IMR-90 (cell line): ENCODE results near the gene DDX19B. TPM values are rescaled to one million over a fixed set of nuclear protein-coding genes. Genes with fewer than 3 reads are reported as not detected.
A peak's percentile ranks its signal among the peaks of the same experiment; 100 is the strongest.

Experiments used
- ATAC-seq: fragments of 200-7000 bp; cut with Tn5 transposase; 2 replicates; pipeline ENCODE4 v1.9.1; 2020; ENCODE audit warnings: low read depth, mild to moderate bottlenecking, moderate library complexity
- BruUV-seq: library from RNA; stranded (reverse); fragments of 400-500 nt; replicated peaks from 2 replicates; lab custom pipeline; 2021; lab: Mats Ljungman, UMichigan
- CTCF ChIA-PET: fragments of 300-600 bp; formaldehyde crosslinking; extraction: SDS; loops from one replicate; lab custom pipeline; 2021; ENCODE audit warnings: antibody characterized with exemption; lab: Yijun Ruan, JAX
- POLR2A ChIA-PET: fragments of 300-600 bp; sonication (Branson Sonifier 250); formaldehyde crosslinking; loops from one replicate; lab custom pipeline; 2022; ENCODE audit warnings: antibody characterized with exemption; ENCODE audit not compliant: unreplicated experiment; lab: Charles Lee
- DNase-seq: peaks from one replicate; pipeline ENCODE4 v3.0.0; 2013
- H2AFZ ChIP-seq: replicated peaks from 2 replicates; pipeline ENCODE3; 2013; ENCODE audit warnings: low read length, mild to moderate bottlenecking; ENCODE audit not compliant: poor library complexity
- H2AK5ac ChIP-seq: 2 replicates; pipeline ENCODE4 v1.6.1; 2013; ENCODE audit warnings: low read depth, low read length, inconsistent platforms
- H2AK9ac ChIP-seq: replicated peaks from 2 replicates; pipeline ENCODE3; 2013; ENCODE audit warnings: mild to moderate bottlenecking, low read depth, low read length, moderate library complexity; ENCODE audit not compliant: poor library complexity
- H2BK120ac ChIP-seq: 2 replicates; pipeline ENCODE4 v1.6.1; 2013; ENCODE audit warnings: low read depth, low read length, inconsistent platforms
- H2BK15ac ChIP-seq: 3 replicates; pipeline ENCODE4 v1.6.1; 2013; ENCODE audit warnings: low read depth, low read length, inconsistent platforms
- H2BK20ac ChIP-seq: 2 replicates; pipeline ENCODE4 v1.6.1; 2013; ENCODE audit warnings: low read depth, mild to moderate bottlenecking, inconsistent platforms, low read length, moderate library complexity
- H2BK5ac ChIP-seq: 2 replicates; pipeline ENCODE4 v1.6.1; 2013; ENCODE audit warnings: mild to moderate bottlenecking, low read depth, low read length, inconsistent platforms; ENCODE audit not compliant: poor library complexity, severe bottlenecking
- H3K14ac ChIP-seq: replicated peaks from 2 replicates; pipeline ENCODE4 v1.6.1; 2013; ENCODE audit warnings: low read depth, low read length, inconsistent platforms
- H3K18ac ChIP-seq: 2 replicates; pipeline ENCODE4 v1.6.1; 2013; ENCODE audit warnings: low read depth, low read length, control low read depth
- H3K23ac ChIP-seq: 2 replicates; pipeline ENCODE4 v1.6.1; 2013; ENCODE audit warnings: low read depth, low read length, inconsistent platforms
- H3K27ac ChIP-seq: 2 replicates; pipeline ENCODE4 v1.5.1; 2013; ENCODE audit warnings: mild to moderate bottlenecking, control low read depth, low read length; ENCODE audit not compliant: insufficient read depth
- H3K27me3 ChIP-seq: 2 replicates; pipeline ENCODE4 v1.6.1; 2013; ENCODE audit warnings: low read length; ENCODE audit not compliant: control insufficient read depth, insufficient read depth
- H3K36me3 ChIP-seq: 2 replicates; pipeline ENCODE4 v1.6.1; 2013; ENCODE audit warnings: low read length, mixed read lengths; ENCODE audit not compliant: control insufficient read depth, insufficient read depth
- H3K4ac ChIP-seq: 2 replicates; pipeline ENCODE4 v1.6.1; 2013; ENCODE audit warnings: low read depth, low read length, inconsistent platforms
- H3K4me1 ChIP-seq: 2 replicates; pipeline ENCODE4 v1.6.1; 2013; ENCODE audit warnings: low read length, mixed read lengths; ENCODE audit not compliant: control insufficient read depth, insufficient read depth
- H3K4me2 ChIP-seq: 2 replicates; pipeline ENCODE4 v1.6.1; 2013; ENCODE audit warnings: low read depth, mild to moderate bottlenecking, control low read depth, low read length, moderate library complexity
- H3K4me3 ChIP-seq: 2 replicates; pipeline ENCODE4 v1.5.1; 2013; ENCODE audit warnings: low read depth, mild to moderate bottlenecking, control low read depth, low read length, moderate library complexity; ENCODE audit not compliant: insufficient read depth
- H3K56ac ChIP-seq: 2 replicates; pipeline ENCODE4 v1.6.1; 2013; ENCODE audit warnings: low read length, inconsistent platforms; ENCODE audit not compliant: insufficient read depth; ENCODE audit errors: extremely low read depth
- H3K79me1 ChIP-seq, 2 experiments: 2 replicates each; pipeline ENCODE4 v1.6.1; 2013; ENCODE audit warnings: low read length in 2 of 2, inconsistent platforms in 1 of 2, low read depth in 1 of 2
- H3K9ac ChIP-seq: 2 replicates; pipeline ENCODE4 v1.6.1; 2013; ENCODE audit warnings: low read depth, low read length, control low read depth
- H3K9me1 ChIP-seq: 2 replicates; pipeline ENCODE4 v1.6.1; 2013; ENCODE audit warnings: low read length, inconsistent platforms; ENCODE audit not compliant: insufficient read depth
- H3K9me3 ChIP-seq: 2 replicates; pipeline ENCODE4 v1.6.1; 2013; ENCODE audit warnings: low read length; ENCODE audit not compliant: control insufficient read depth, insufficient read depth
- H4K20me1 ChIP-seq: 2 replicates; pipeline ENCODE4 v1.6.1; 2013; ENCODE audit warnings: low read length, inconsistent platforms; ENCODE audit not compliant: insufficient read depth
- H4K5ac ChIP-seq: 2 replicates; pipeline ENCODE4 v1.6.1; 2013; ENCODE audit warnings: mild to moderate bottlenecking, low read depth, low read length, control low read depth
- H4K8ac ChIP-seq, 2 experiments: 2 replicates each; pipeline ENCODE4 v1.6.1; 2013; ENCODE audit warnings: low read depth in 2 of 2, low read length in 2 of 2, control low read depth in 1 of 2, inconsistent platforms in 1 of 2
- H4K91ac ChIP-seq: 2 replicates; pipeline ENCODE4 v1.6.1; 2013; ENCODE audit warnings: low read depth, low read length, inconsistent platforms; ENCODE audit not compliant: insufficient read depth
- BHLHE40 ChIP-seq: fragments of 150-350 bp; IDR thresholded peaks from 2 replicates; pipeline ENCODE4 v1.6.1; 2016; ENCODE audit warnings: mild to moderate bottlenecking, low read depth, low read length
- CTCF ChIP-seq: conservative IDR thresholded peaks from 2 replicates; pipeline ENCODE4 v1.5.1; 2012; ENCODE audit warnings: mild to moderate bottlenecking, low read depth, low read length, improper control_type of control experiment
- MAZ ChIP-seq: IDR thresholded peaks from 2 replicates; pipeline ENCODE4 v1.6.1; 2012; ENCODE audit warnings: low read depth, mild to moderate bottlenecking, low read length, improper control_type of control experiment, moderate library complexity, borderline replicate concordance
- RAD21 ChIP-seq: IDR thresholded peaks from 2 replicates; pipeline ENCODE4 v1.6.1; 2012; ENCODE audit warnings: low read length, improper control_type of control experiment
- SMC3 ChIP-seq: fragments of 150-350 bp; IDR thresholded peaks from 2 replicates; pipeline ENCODE4 v1.6.1; 2016; ENCODE audit warnings: low read depth, mild to moderate bottlenecking, antibody characterized with exemption, low read length, moderate library complexity
- WGBS, 2 experiments: methylation state at CpG; one replicate each; pipeline versions ENCODE4 v1.1.5 to v1.1.7; 2013; ENCODE audit warnings: missing lambda C conversion rate in 2 of 2; ENCODE audit not compliant: insufficient read length in 1 of 2; ENCODE audit errors: extremely low coverage in 2 of 2; 5-methylcytosine and 5-hydroxymethylcytosine counted together
- dilution Hi-C: fragments of 300-500 bp; cut with HindIII; formaldehyde crosslinking; loops from one replicate; pipeline ENCODE4 v1.14.3; 2018; ENCODE audit warnings: low sequenced_read_pairs; ENCODE audit not compliant: unreplicated experiment
- in situ Hi-C: fragments of 300-500 bp; cut with MboI; formaldehyde crosslinking; loops from 3 replicates; pipeline ENCODE4 v1.14.3; 2019; ENCODE audit warnings: low sequenced_read_pairs, inconsistent platforms, mixed read lengths
- intact Hi-C: fragments of 100-400 bp; cut with micrococcal nuclease; formaldehyde crosslinking; loops from 2 replicates; pipeline ENCODE4 v1.10.0; 2022
- polyA plus RNA-seq, 3 experiments: library from polyadenylated mRNA; depleted of rRNA; stranded (reverse); fragments of >200 nt; gene quantifications; 2 replicates each; pipeline ENCODE4 v1.2.3, GENCODE V29; 2012; ENCODE audit warnings: low replicate concordance in 1 of 3
- total RNA-seq: library from RNA; depleted of rRNA; stranded (reverse); fragments of >200 nt; gene quantifications from 2 replicates; pipeline ENCODE4 v1.2.3, GENCODE V29; 2012

Gene DDX19B
- total and polyA plus RNA-seq, 2 of the 4 experiments (the other 2 are of a cell fraction) = 33.3 to 41.0 TPM

- 0 out of 2 replicates have a peak, but pooled peaks cover 5% of the 10 kb centered on the region for H3K9me1 ChIP-seq
- H3K27ac ChIP-seq = no peak overlapping the region
- TF ChIP-seq BHLHE40 (no peak), MAZ (no peak), SMC3 (peak; percentile 28; the same call in 1 of the 2 replicates), RAD21 (peak; percentile 3; the same call in 1 of the 2 replicates), CTCF (peak; percentile 42)
- H3K14ac ChIP-seq = no peak overlapping the region
- peak overlapping the region; percentile 61 for H2AK9ac ChIP-seq
- H2BK5ac ChIP-seq = no peak overlapping the region
- DNase-seq (peak; percentile 11), ATAC-seq (no peak)
- H2BK15ac ChIP-seq = no peak overlapping the region
- CTCF ChIA-PET = no interaction called here
- no peak overlapping the region for H4K91ac ChIP-seq
- in situ Hi-C loops = no loop called here
- peaks cover 5 to 34% of the 10 kb centered on the region in 2 experiments; a peak in 3 of 4 replicates for H3K79me1 ChIP-seq
- H3K4me1 ChIP-seq = peaks cover 2% of the 10 kb centered on the region
- dilution Hi-C loops = no loop called here
- no peaks in the 10 kb centered on the region for H3K9me3 ChIP-seq
- WGBS, 2 experiments = 95% methylated on average over 10 of the region's 21 CpGs; no CpG with 5 or more reads in 1 of the 2 experiments
- H2AK5ac ChIP-seq = no peak overlapping the region
- no peak overlapping the region for H3K23ac ChIP-seq
- H3K27me3 ChIP-seq = no peaks in the 10 kb centered on the region
- BruUV-seq = no TSS peak
- H4K8ac ChIP-seq = peak overlapping the region in 1 of 2 experiments; percentile 5; a peak in 1 of 4 replicates
- no peak overlapping the region for H3K18ac ChIP-seq
- no peak overlapping the region for H2BK120ac ChIP-seq
- no peak overlapping the region for H3K4me3 ChIP-seq
- no peak overlapping the region for H3K56ac ChIP-seq
- intact Hi-C loops = no loop called here
- H2BK20ac ChIP-seq = no peak overlapping the region
- POLR2A ChIA-PET = no interaction called here
- no peak overlapping the region for H3K4me2 ChIP-seq
- H3K4ac ChIP-seq = no peak overlapping the region
- no peak overlapping the region for H4K5ac ChIP-seq
- H2AFZ ChIP-seq = no peak overlapping the region
- H3K36me3 ChIP-seq = peaks cover 47% of the 10 kb centered on the region
- H3K9ac ChIP-seq = no peak overlapping the region
- peaks cover 43% of the 10 kb centered on the region for H4K20me1 ChIP-seq
Observed at GRCh38 chr16:70252355-70252988, 46.5 kb upstream of the DDX19B start.
